Measurements from ENCODE around the gene SLC13A3. TPM values are rescaled to one million over a fixed set of nuclear protein-coding genes. Genes with fewer than 3 reads are reported as not detected.

SLC13A3 gene
- total RNA-seq, 1 experiment from 2014 or later, result 17.5 TPM

DNA sequence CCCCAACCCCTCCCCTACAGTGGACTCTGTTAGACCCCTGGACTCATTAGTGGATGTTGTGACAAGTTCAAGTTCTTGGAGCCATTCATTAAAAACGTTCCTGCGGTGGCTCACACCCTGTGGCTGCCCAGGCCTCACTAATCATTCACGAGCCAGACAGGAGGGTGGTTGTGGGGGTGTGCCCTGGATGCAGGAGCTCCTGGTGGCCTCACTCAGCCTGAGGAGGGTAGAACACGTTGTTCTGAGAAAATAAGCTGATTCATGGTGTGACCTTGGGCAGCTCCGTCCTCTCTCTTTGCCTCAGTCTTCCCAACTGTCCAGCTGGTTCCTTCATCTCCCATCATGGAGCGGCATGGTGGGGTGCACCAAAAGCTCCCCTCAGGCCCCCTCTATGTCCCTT, 16.7 kb downstream of the SLC13A3 start:
- peaks cover 6 to 13% (median 12%) of the 10 kb centered on the region in 3 experiments for H3K36me3 Mint-ChIP-seq (ENCODE audit: insufficient read depth in 1 of 3, low read depth in 3 of 3)
- peaks cover 39 to 40% of the 10 kb centered on the region in 2 experiments for H3K4me1 Mint-ChIP-seq
- Histone ChIP-seq H3T11ph (ENCODE audit: low read length) (no peak overlapping the region), H3K79me2 (ENCODE audit: insufficient read depth, low read length) (no peaks in the 10 kb centered on the region), H2BK5ac (ENCODE audit: insufficient read length, low read length) (no peak overlapping the region), H3K9me3 (ENCODE audit: control insufficient read depth, low read depth, low read length) (no peaks in the 10 kb centered on the region), H3K4me2 (ENCODE audit: insufficient read depth, insufficient read length, low read length) (no peak overlapping the region), H3K79me1 (ENCODE audit: insufficient read depth, low read depth, low read length, poor library complexity, severe bottlenecking) (no peaks in the 10 kb centered on the region), H3K4ac (ENCODE audit: low read depth, low read length) (no peak overlapping the region), H3K23ac (ENCODE audit: insufficient read length, low read depth, low read length) (no peak overlapping the region), H2BK15ac (ENCODE audit: low read depth, low read length) (no peak overlapping the region), H2AK5ac (ENCODE audit: insufficient read length, low read length) (no peak overlapping the region), H3K18ac (ENCODE audit: insufficient read length, low read depth, low read length) (no peak overlapping the region), H3K56ac (ENCODE audit: insufficient read length, low read depth, low read length) (no peak overlapping the region), H3K9ac (ENCODE audit: extremely low read depth, insufficient read length, low read length) (no peak overlapping the region), H4K91ac (ENCODE audit: insufficient read length, low read depth, low read length) (no peak overlapping the region), H4K8ac (replicated peaks; ENCODE audit: insufficient read length, low read depth, low read length) (no peak overlapping the region), H3K27me3 (ENCODE audit: insufficient read depth, low read length) (no peaks in the 10 kb centered on the region), H2BK12ac (ENCODE audit: insufficient read length, low read depth, low read length) (no peak overlapping the region), H2BK20ac (ENCODE audit: low read depth, low read length, poor library complexity, severe bottlenecking) (no peak overlapping the region), H4K5ac (ENCODE audit: insufficient read length, low read depth, low read length) (no peak overlapping the region), H3K14ac (ENCODE audit: insufficient read depth, low read length) (no peak overlapping the region), H3K4me1 (ENCODE audit: insufficient read depth, low read length) (no peaks in the 10 kb centered on the region; the same call in 1 of the 2 replicates), H4K20me1 (ENCODE audit: control insufficient read depth, insufficient read depth, insufficient read length) (no peaks in the 10 kb centered on the region), H2AFZ (ENCODE audit: low read length) (no peak overlapping the region), H2BK120ac (ENCODE audit: low read depth, low read length, poor library complexity, severe bottlenecking) (no peak overlapping the region), H3K27ac (ENCODE audit: insufficient read length, low read depth, low read length) (no peak overlapping the region), H3K23me2 (ENCODE audit: insufficient read length, low read depth, low read length, poor library complexity, severe bottlenecking) (no peaks in the 10 kb centered on the region)
- TF ChIP-seq, protein P1, sequence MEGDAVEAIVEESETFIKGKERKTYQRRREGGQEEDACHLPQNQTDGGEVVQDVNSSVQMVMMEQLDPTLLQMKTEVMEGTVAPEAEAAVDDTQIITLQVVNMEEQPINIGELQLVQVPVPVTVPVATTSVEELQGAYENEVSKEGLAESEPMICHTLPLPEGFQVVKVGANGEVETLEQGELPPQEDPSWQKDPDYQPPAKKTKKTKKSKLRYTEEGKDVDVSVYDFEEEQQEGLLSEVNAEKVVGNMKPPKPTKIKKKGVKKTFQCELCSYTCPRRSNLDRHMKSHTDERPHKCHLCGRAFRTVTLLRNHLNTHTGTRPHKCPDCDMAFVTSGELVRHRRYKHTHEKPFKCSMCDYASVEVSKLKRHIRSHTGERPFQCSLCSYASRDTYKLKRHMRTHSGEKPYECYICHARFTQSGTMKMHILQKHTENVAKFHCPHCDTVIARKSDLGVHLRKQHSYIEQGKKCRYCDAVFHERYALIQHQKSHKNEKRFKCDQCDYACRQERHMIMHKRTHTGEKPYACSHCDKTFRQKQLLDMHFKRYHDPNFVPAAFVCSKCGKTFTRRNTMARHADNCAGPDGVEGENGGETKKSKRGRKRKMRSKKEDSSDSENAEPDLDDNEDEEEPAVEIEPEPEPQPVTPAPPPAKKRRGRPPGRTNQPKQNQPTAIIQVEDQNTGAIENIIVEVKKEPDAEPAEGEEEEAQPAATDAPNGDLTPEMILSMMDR (conservative IDR thresholded peaks at IDR 0.05), result no peak
- H3K27ac Mint-ChIP-seq, result no peak overlapping the region
- WGBS (ENCODE audit: extremely low coverage, insufficient read length, low lambda C conversion rate), result no CpG with 5 or more reads among the region's 6 CpGs
- DNase-seq, result no peak
- H3K27me3 Mint-ChIP-seq (ENCODE audit: low read depth), result peaks cover 3% of the 10 kb centered on the region; the same call in 1 of the 2 replicates
- peaks cover 5 to 8% of the 10 kb centered on the region in 2 experiments for H3K9me3 Mint-ChIP-seq
- H3K4me3 Mint-ChIP-seq, result no peak overlapping the region

Data from H9 (cell line).